Testis (tissue), 3 donors: Measurements from ENCODE around the gene ZNF383. TPM values are rescaled to one million over a fixed set of nuclear protein-coding genes. Genes with fewer than 3 reads are reported as not detected.
"Not testable (repeated sequence)": the region's sequence is repeated elsewhere in the genome, so short reads cannot be mapped to it uniquely, and the experiment has no call there.

Experiments
- DNase-seq: peaks from one replicate; pipeline ENCODE4 v3.0.0-alpha.2; 2019
- H3K27ac ChIP-seq, 2 donors: fragments of 200-600 bp; sonication (generic); one replicate each; pipeline ENCODE4 v1.5.1; 2019
- H3K27me3 ChIP-seq: fragments of 200-600 bp; sonication (generic); one replicate; pipeline ENCODE4 v1.5.1; 2019
- H3K36me3 ChIP-seq: fragments of 200-600 bp; sonication (generic); one replicate; pipeline ENCODE4 v1.5.1; 2017; ENCODE audit warnings: low read depth; ENCODE audit errors: missing control alignments
- H3K4me1 ChIP-seq: fragments of 200-600 bp; sonication (generic); one replicate; pipeline ENCODE4 v1.5.1; 2019
- H3K4me3 ChIP-seq, 2 donors: fragments of 200-600 bp; sonication (generic); one replicate each; pipeline ENCODE4 v1.5.1; 2017 to 2019
- H3K9me3 ChIP-seq: fragments of 200-600 bp; sonication (generic); one replicate; pipeline ENCODE4 v1.5.1; 2017
- WGBS, 2 donors: methylation state at CpG; one replicate each; pipeline ENCODE4 v1.1.5; 2018; 5-methylcytosine and 5-hydroxymethylcytosine counted together
- intact Hi-C: fragments of 100-400 bp; cut with DNase I; formaldehyde crosslinking; loops from one replicate; pipeline ENCODE4 v1.15.1; 2023; ENCODE audit warnings: low total_unique reads
- polyA plus RNA-seq: library from polyadenylated mRNA; stranded (reverse); fragments of 350-450 nt; fragmentation: Illumina TruSeq; extraction: RNeasy Lipid Tissue Mini Kit (QIAGEN cat#74804); gene quantifications from one replicate; pipeline ENCODE4 v1.2.3, GENCODE V29; 2014; ENCODE audit warnings: low read depth, low replicate concordance; ENCODE audit not compliant: insufficient read depth
- total RNA-seq, 2 donors: library from RNA; depleted of rRNA; stranded (reverse); fragments of >200 nt; gene quantifications; one replicate each; pipeline ENCODE4 v1.2.3, GENCODE V29; 2016

The ZNF383 gene
- total and polyA plus RNA-seq, 3 donors from 2014 or later = 7.4 to 12.2 (median 10.7) TPM

DNA sequence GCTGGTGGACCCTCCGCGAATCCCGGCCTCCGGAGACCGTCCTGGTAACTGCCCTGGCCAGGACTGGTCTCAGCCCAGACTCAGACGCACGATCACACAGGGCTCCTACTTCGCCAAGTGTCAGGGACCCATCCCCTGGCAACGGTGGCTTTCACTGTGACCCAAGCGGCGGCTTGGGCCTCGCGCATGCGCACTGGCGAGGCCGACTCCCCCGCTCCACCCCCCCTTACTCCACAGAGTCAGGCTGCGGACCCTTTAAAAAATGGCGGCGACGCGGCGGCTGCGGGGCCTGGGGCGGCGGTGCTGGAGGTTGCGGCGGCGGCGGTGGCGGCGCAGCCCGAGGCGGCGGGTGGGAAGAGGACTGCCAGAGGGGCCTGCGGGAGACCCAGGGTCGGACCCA lies 66.0 kb downstream of the ZNF383 start:
- WGBS, 2 donors = no CpG with 5 or more reads among the region's 37 CpGs
- H3K36me3 ChIP-seq, H3K27ac ChIP-seq, H3K4me3 ChIP-seq, H3K27me3 ChIP-seq, H3K4me1 ChIP-seq, intact Hi-C loops, DNase-seq, H3K9me3 ChIP-seq: not testable (repeated sequence)

GRCh38 chr19:37289229-37289628 lies 71.2 kb downstream of the ZNF383 start:
- H3K36me3 ChIP-seq, H3K27me3 ChIP-seq, H3K27ac ChIP-seq, H3K4me1 ChIP-seq, H3K9me3 ChIP-seq, intact Hi-C loops: not testable (repeated sequence)
- WGBS, 2 donors = 80 to 81% methylated on average over 35 to 37 of the region's 39 CpGs
- H3K4me3 ChIP-seq = peak overlapping the region; percentile 22 to 35
- DNase-seq = peak; percentile 38

DNA sequence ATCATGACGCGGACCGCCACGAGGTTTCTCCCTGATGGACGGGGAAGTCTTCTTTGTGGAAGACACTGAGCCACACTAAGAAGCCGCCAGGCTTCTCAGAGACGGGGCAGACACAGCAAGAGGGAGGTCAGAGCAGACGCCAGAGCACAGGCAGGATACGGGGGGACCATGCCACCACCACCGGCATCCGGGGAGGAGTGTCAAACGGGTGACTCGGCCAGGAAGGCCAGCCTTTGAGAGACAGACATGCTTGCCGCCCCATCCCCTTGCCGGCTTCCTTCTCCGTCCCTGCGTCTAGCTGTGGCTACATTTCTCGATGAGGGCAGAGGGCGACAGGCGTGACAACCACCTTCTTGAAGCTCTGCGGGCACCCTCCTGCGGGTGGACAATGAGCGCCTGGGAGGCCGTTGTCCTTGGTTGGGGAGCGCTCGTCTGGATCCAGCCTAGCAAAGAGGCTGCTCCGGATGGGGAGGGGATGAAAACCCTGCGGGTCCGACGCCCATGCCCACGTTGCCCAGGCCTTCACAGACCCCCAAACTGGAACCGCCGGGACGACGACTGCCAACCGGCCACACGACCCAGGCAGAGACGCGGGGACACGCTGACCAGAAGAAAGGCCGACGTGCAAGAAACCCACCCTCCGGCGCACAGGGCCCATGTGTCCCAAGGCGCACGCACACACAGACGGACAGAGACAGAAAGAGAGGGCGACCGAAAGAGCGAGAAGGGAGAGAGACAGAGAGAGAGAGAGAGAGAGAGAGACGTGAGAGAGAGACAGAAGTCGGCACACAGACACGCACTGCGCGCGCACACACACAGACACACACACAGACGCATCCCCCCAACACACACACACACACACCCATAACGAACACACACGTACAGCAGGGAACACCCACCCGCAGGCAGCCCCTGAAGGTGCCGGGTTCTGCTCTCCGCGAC lies 75.3 kb downstream of the ZNF383 start:
- H3K4me1 ChIP-seq, H3K9me3 ChIP-seq, H3K4me3 ChIP-seq, H3K27me3 ChIP-seq, intact Hi-C loops, H3K36me3 ChIP-seq, H3K27ac ChIP-seq: not testable (repeated sequence)
- peak; percentile 30 for DNase-seq
- 68 to 78% methylated on average over 55 to 57 of the region's 63 CpGs for WGBS, 2 donors

DNA sequence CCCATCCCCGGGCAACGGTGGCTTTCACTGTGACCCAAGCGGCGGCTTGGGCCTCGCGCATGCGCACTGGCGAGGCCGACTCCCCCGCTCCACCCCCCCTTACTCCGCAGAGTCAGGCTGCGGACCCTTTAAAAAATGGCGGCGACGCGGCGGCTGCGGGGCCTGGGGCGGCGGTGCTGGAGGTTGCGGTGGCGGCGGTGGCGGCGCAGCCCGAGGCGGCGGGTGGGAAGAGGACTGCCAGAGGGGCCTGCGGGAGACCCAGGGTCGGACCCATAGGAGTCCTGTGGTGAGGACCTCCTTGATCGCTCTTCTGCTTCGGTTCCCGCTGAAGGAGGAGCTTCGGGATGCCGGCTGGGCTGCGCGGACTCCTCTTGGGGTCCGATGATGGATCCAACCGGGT lies 76.2 kb downstream of the ZNF383 start:
- H3K27ac ChIP-seq, H3K9me3 ChIP-seq, H3K4me1 ChIP-seq, DNase-seq, H3K27me3 ChIP-seq, H3K4me3 ChIP-seq, H3K36me3 ChIP-seq, intact Hi-C loops: not testable (repeated sequence)
- WGBS, 2 donors = 73% methylated on average over 12 to 13 of the region's 39 CpGs

Other genes starting within 250 kb of the ZNF383 start
- gene ZNF420, start 139.8 kb upstream of the ZNF383 start, total RNA-seq = 10 to 100 TPM; 17.7 to 17.8 TPM
- gene ZNF420, start 139.8 kb upstream of the ZNF383 start, polyA plus RNA-seq = 17.6 TPM
- gene ZNF585A, start 45.5 kb upstream of the ZNF383 start, total RNA-seq = 10 to 100 TPM; 10.0 to 19.4 TPM
- gene ZNF585A, start 45.5 kb upstream of the ZNF383 start, polyA plus RNA-seq = 20.3 TPM
- 10 to 100 TPM; 22.4 to 25.4 TPM for gene ZNF585B, start 7.7 kb upstream of the ZNF383 start, total RNA-seq
- 13.5 TPM for gene ZNF585B, start 7.7 kb upstream of the ZNF383 start, polyA plus RNA-seq
- gene ZNF527, start 152.9 kb downstream of the ZNF383 start, total RNA-seq = 10 to 100 TPM; 19.4 to 22.5 TPM
- gene ZNF527, start 152.9 kb downstream of the ZNF383 start, polyA plus RNA-seq = 6.8 TPM
- gene ZNF569, start 249.2 kb downstream of the ZNF383 start, total RNA-seq = 10 to 100 TPM; 21.2 to 29.9 TPM
- gene ZNF569, start 249.2 kb downstream of the ZNF383 start, polyA plus RNA-seq = 14.4 TPM